Measurements from ENCODE around the gene ZFP3.
"Not testable (repeated sequence)": the region's sequence is repeated elsewhere in the genome, so short reads cannot be mapped to it uniquely, and the experiment has no call there.

DNA sequence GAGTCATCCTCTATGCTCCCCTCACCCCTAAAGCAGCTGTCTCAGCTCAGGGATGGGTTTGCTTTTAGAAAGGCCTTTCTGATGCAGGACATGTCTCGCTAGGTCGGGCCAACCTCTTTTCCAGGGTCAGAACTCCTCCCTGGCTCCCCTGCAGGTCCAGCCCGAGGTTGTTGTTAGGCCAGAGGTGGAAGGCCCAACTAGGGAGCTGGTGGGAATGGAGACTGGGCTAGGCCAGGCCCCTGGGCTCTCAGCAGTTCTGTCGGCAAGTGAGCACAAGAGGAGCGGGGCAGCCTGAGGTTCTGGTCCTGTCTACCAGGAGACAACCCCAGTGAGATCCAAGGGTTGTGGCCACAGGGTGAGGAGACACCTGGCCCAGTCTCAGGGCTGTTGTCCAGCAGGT is 52.4 kb downstream of the ZFP3 start:
- not testable (repeated sequence) for TF ChIP-seq RFX5 (IDR thresholded peaks at IDR 0.05); EP300 (IDR thresholded peaks at IDR 0.05); SMC3 (IDR thresholded peaks at IDR 0.05); RNF2 (IDR thresholded peaks at IDR 0.05; ENCODE audit: borderline replicate concordance, low read depth)
- TF ChIP-seq, protein P1, sequence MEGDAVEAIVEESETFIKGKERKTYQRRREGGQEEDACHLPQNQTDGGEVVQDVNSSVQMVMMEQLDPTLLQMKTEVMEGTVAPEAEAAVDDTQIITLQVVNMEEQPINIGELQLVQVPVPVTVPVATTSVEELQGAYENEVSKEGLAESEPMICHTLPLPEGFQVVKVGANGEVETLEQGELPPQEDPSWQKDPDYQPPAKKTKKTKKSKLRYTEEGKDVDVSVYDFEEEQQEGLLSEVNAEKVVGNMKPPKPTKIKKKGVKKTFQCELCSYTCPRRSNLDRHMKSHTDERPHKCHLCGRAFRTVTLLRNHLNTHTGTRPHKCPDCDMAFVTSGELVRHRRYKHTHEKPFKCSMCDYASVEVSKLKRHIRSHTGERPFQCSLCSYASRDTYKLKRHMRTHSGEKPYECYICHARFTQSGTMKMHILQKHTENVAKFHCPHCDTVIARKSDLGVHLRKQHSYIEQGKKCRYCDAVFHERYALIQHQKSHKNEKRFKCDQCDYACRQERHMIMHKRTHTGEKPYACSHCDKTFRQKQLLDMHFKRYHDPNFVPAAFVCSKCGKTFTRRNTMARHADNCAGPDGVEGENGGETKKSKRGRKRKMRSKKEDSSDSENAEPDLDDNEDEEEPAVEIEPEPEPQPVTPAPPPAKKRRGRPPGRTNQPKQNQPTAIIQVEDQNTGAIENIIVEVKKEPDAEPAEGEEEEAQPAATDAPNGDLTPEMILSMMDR (IDR thresholded peaks at IDR 0.05) = not testable (repeated sequence)
